Measurements from ENCODE around the gene SLC16A3.

SLC16A3 gene

GRCh38 chr17:82215095-82215971, 13.5 kb upstream of the SLC16A3 start:
- no peak overlapping the region for H3K27ac ChIP-seq (ENCODE audit: low read length)

GRCh38 chr17:82215972-82216300, 12.9 kb upstream of the SLC16A3 start:
- Histone ChIP-seq H3K9me3 (replicated peaks; ENCODE audit: insufficient read depth, low read length) (no peaks in the 10 kb centered on the region), H4K20me1 (ENCODE audit: insufficient read depth, low read length) (no peaks in the 10 kb centered on the region), H3K4me2 (ENCODE audit: low read depth, low read length) (no peak overlapping the region), H3K36me3 (replicated peaks; ENCODE audit: insufficient read depth, low read length) (no peaks in the 10 kb centered on the region), H3F3A (ENCODE audit: insufficient read depth, low read length) (no peaks in the 10 kb centered on the region), H3K27ac (ENCODE audit: low read length) (no peak overlapping the region; the same call in 1 of the 2 replicates), H3K79me2 (ENCODE audit: low read length) (peaks cover 11% of the 10 kb centered on the region; the same call in 1 of the 2 replicates), H3K27me3 (replicated peaks; ENCODE audit: insufficient read depth, low read length) (no peaks in the 10 kb centered on the region), H3K4me3 (ENCODE audit: low read length) (no peak overlapping the region), H3K9me2 (replicated peaks; ENCODE audit: insufficient read depth, low read length) (no peaks in the 10 kb centered on the region), H3K9ac (ENCODE audit: low read length) (no peak overlapping the region), H3K4me1 (ENCODE audit: low read length) (peaks cover 14% of the 10 kb centered on the region), H2AFZ (ENCODE audit: low read length) (no peak overlapping the region)
- DNase-seq = peak; percentile 3
- TF ChIP-seq EZH2 (optimal IDR thresholded peaks at IDR 0.05; ENCODE audit: low read depth, low read length) (no peak), EZH2phosphoT487 (IDR thresholded peaks at IDR 0.05; ENCODE audit: low read length) (no peak)
- TF ChIP-seq, protein P1, sequence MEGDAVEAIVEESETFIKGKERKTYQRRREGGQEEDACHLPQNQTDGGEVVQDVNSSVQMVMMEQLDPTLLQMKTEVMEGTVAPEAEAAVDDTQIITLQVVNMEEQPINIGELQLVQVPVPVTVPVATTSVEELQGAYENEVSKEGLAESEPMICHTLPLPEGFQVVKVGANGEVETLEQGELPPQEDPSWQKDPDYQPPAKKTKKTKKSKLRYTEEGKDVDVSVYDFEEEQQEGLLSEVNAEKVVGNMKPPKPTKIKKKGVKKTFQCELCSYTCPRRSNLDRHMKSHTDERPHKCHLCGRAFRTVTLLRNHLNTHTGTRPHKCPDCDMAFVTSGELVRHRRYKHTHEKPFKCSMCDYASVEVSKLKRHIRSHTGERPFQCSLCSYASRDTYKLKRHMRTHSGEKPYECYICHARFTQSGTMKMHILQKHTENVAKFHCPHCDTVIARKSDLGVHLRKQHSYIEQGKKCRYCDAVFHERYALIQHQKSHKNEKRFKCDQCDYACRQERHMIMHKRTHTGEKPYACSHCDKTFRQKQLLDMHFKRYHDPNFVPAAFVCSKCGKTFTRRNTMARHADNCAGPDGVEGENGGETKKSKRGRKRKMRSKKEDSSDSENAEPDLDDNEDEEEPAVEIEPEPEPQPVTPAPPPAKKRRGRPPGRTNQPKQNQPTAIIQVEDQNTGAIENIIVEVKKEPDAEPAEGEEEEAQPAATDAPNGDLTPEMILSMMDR (IDR thresholded peaks at IDR 0.05; ENCODE audit: low read length) = no peak

More at GRCh38 chr17:82215095-82215971, 13.5 kb upstream of the SLC16A3 start:
- TF ChIP-seq, protein P1 (IDR thresholded peaks at IDR 0.05; ENCODE audit: low read length) = no peak
- Histone ChIP-seq H2AFZ (ENCODE audit: low read length) (no peak overlapping the region), H3K4me1 (ENCODE audit: low read length) (peaks cover 14% of the 10 kb centered on the region), H3K36me3 (replicated peaks; ENCODE audit: insufficient read depth, low read length) (no peaks in the 10 kb centered on the region), H3K79me2 (ENCODE audit: low read length) (peaks cover 11% of the 10 kb centered on the region; the same call in 1 of the 2 replicates), H3K9me3 (replicated peaks; ENCODE audit: insufficient read depth, low read length) (no peaks in the 10 kb centered on the region), H3K27me3 (replicated peaks; ENCODE audit: insufficient read depth, low read length) (no peaks in the 10 kb centered on the region), H3F3A (ENCODE audit: insufficient read depth, low read length) (no peaks in the 10 kb centered on the region), H4K20me1 (ENCODE audit: insufficient read depth, low read length) (no peaks in the 10 kb centered on the region), H3K4me3 (ENCODE audit: low read length) (no peak overlapping the region), H3K9ac (ENCODE audit: low read length) (no peak overlapping the region), H3K4me2 (ENCODE audit: low read depth, low read length) (no peak overlapping the region), H3K9me2 (replicated peaks; ENCODE audit: insufficient read depth, low read length) (no peaks in the 10 kb centered on the region)
- peak; percentile 4 for DNase-seq

GRCh38 chr17:82216301-82217119, 12.3 kb upstream of the SLC16A3 start:
- Histone ChIP-seq H3K4me1 (ENCODE audit: low read length) (peaks cover 14% of the 10 kb centered on the region), H3K4me2 (ENCODE audit: low read depth, low read length) (no peak overlapping the region), H3K9me3 (replicated peaks; ENCODE audit: insufficient read depth, low read length) (no peaks in the 10 kb centered on the region), H3K79me2 (ENCODE audit: low read length) (peaks cover 5% of the 10 kb centered on the region; the same call in 1 of the 2 replicates), H3K9me2 (replicated peaks; ENCODE audit: insufficient read depth, low read length) (no peaks in the 10 kb centered on the region), H2AFZ (ENCODE audit: low read length) (peak overlapping the region; percentile 2; the same call in 1 of the 2 replicates), H3K36me3 (replicated peaks; ENCODE audit: insufficient read depth, low read length) (no peaks in the 10 kb centered on the region), H4K20me1 (ENCODE audit: insufficient read depth, low read length) (no peaks in the 10 kb centered on the region), H3K27me3 (replicated peaks; ENCODE audit: insufficient read depth, low read length) (0 out of 2 replicates have a peak, but pooled peaks cover 3% of the 10 kb centered on the region), H3F3A (ENCODE audit: insufficient read depth, low read length) (no peaks in the 10 kb centered on the region), H3K4me3 (ENCODE audit: low read length) (no peak overlapping the region), H3K9ac (ENCODE audit: low read length) (peak overlapping the region; percentile 6; the same call in 1 of the 2 replicates), H3K27ac (ENCODE audit: low read length) (peak overlapping the region; percentile 24; the same call in 1 of the 2 replicates)
- DNase-seq = peak; percentile 42
- TF ChIP-seq EZH2 (optimal IDR thresholded peaks at IDR 0.05; ENCODE audit: low read depth, low read length) (no peak), EZH2phosphoT487 (IDR thresholded peaks at IDR 0.05; ENCODE audit: low read length) (no peak)
- TF ChIP-seq, protein P1 (IDR thresholded peaks at IDR 0.05; ENCODE audit: low read length) = no peak

All from MM.1S (cell line).